Stimulated activated CD8-positive, alpha-beta memory T cell treated with anti-CD3 and anti-CD28 coated beads, Interleukin-4, amount 100 ng/mL, for 48 hours (primary cell): Measurements from ENCODE around the gene GPR21.

Source experiments
- DNase-seq: peaks from one replicate; pipeline ENCODE4 v3.0.0-alpha.2; 2020

Gene GPR21

DNA sequence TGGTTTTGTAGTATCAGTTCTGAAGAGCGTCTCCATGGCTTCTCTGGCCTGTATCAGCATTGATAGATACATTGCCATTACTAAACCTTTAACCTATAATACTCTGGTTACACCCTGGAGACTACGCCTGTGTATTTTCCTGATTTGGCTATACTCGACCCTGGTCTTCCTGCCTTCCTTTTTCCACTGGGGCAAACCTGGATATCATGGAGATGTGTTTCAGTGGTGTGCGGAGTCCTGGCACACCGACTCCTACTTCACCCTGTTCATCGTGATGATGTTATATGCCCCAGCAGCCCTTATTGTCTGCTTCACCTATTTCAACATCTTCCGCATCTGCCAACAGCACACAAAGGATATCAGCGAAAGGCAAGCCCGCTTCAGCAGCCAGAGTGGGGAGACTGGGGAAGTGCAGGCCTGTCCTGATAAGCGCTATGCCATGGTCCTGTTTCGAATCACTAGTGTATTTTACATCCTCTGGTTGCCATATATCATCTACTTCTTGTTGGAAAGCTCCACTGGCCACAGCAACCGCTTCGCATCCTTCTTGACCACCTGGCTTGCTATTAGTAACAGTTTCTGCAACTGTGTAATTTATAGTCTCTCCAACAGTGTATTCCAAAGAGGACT, 1.5 kb downstream of the GPR21 start:
- no peak for DNase-seq

DNA sequence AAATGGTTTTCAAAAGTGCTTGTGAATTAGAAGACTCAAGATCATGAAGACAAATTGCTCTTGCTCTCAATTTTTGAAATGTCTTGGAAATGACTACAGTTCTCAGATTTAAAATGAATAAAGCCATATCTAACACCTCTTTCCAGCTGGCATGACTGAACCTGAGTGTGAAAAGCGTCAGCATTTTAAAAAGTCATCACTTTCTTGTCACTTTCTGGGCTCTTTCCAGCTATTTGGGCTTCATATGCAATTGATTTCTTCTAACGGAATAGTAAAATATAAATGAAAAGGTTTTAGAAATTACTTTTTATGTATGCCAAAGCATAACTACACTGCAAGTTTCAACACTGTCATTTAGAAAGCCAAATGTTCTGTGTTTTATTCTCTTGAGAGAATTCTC, 2.3 kb downstream of the GPR21 start:
- no peak for DNase-seq

DNA sequence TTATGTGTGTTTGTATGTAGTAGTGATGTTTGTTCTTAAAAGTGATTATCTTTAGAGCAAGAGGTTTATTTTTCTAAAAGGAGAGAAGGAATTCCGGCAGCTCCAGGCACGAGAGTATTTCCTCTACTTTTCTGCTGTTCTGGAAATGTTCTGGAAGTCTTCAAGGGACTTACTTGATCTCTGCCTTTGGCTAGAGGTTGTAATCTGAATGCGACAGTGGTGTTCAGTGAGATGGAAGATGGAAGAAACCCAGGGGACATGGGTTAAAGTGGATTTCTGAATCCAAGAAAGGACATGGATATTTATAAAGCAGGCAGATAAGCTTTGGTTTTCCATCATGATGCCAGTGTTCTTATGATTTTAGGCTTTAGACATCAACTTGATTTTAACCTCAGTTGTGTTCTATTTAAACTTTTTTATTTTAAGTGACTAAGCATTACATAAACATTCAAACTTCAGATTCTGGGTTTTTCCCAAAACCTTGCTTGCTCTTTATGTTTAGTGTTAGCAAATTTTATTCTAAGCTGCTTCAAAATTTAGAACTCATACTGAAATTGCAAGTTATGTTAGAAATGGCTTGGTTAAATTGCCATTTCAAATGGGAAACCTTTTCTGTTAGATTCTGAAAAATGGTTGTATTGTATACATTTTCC, 3.6 kb downstream of the GPR21 start:
- no peak for DNase-seq

DNA sequence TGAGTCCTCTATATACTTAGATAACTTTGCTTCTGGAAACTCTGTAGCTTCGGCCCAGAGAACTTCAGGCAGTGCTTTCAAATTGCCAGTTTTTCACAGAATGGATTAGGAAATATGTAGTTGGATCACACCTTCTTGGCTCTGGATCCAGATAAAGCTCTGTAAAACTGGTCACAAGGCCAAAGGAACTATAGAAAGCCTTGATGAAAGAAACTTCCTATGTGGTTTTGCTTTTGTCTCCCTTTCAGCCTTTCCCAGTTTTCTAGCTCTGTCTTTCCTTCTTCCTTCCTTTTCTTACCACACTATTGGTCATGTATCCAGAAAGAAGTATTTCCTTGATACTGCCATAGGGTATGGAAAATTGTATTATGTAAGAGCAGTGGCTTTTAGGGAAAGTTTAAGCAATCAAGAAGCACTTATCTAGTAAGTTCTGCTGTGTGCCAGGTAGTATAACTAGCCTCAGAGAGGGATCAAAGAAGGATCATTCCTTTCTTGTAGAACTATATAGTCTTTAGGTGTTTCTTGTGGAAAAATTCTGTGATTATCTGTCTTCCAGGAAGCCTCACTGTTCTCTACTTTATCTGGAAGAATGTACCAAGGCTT, 6.3 kb downstream of the GPR21 start:
- DNase-seq, result no peak

DNA sequence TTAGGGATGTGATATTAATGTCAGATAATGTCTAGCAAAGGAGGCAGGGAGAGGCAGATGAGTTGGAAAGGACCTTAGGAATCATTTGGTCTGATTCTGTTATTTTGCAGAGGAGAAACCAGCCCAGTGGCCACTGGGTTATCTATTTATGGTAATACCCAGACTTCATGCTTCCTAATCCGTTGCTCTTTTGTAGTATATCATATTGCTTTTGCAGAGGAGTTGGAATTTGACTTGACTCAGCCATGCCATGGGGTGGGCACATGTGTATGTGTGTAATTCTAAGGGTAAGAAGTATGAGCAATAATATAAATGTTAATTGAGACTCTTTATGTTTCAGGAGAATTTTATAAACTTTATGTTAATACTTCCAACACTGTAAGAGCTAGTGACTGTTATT, 7.3 kb downstream of the GPR21 start:
- DNase-seq, result no peak

DNA sequence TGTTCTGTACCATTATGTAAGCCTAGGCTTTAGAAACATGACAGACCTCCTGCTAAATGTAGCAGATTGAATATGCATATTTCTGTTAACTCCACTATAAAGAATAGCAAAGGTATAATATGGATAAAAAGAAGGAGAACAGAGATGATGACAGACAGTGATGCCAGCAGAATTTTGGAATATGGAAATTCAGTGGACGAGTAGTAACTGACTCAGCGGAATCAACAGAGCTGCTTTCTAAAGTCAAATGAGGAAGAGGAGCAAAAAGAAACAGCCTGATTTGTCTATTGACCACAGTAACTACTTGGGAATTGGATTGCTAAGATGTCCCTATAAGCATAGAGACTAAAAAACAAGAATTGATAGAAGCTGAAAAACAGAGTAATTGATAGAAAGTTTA, 8.0 kb downstream of the GPR21 start:
- DNase-seq, result no peak

DNA sequence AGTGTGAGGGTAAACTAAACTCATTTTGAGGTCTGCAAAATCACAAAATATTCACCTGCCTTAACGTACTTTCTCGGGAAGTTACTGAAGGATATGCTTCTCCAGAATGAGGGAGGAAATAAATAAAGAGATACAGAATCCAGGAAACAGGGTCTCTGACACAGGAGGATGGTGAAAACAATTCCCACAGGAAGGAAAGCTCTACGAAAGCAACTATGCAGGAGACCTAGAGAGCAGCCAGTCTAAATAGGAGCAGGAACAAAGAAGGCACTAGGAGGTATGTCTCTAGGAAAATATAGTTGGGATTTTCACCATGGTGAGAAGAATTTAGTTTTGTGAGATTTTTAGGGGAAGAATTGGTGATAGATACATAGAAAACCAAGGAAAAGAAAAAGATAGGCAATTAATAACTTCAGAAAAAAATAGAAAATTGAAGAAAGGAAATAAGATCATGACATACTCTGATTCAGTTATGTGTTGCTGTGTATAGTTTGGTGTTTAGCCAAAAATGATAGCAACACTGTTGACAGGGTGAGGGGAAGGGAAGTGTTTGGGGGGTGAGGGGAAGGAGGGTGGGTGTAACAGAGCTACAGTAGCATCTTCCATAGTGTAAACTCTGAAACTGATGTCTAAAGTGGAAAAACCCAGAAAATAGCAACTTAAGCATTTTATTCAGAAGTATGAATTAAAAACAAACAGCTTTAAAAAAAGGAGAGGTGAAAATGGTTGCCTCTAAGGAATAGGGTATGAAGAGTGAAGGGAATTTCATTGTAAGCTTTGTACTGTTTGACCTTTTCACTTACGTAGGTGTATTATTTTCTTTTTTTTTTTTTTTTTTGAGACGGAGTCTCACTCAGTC, 9.8 kb downstream of the GPR21 start:
- no peak for DNase-seq

DNA sequence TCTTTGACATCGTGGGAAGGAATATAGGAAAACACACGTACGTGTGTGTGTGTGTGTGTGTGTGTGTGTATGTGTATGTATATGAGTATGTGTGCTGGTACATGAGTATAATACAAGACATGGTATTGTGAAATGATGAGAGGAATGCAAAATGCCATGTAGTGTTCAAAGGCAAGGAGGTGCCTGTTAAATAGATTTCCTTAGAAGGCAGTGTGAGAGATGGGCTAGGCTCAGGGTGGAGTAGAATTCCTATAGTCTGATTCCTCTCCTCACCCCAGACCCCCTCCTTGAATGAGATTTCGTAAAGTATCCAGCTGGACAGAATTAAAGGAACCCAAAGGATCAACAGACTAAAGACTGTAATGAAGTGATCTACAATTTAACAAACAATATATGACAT, 11.1 kb downstream of the GPR21 start:
- no peak for DNase-seq

DNA sequence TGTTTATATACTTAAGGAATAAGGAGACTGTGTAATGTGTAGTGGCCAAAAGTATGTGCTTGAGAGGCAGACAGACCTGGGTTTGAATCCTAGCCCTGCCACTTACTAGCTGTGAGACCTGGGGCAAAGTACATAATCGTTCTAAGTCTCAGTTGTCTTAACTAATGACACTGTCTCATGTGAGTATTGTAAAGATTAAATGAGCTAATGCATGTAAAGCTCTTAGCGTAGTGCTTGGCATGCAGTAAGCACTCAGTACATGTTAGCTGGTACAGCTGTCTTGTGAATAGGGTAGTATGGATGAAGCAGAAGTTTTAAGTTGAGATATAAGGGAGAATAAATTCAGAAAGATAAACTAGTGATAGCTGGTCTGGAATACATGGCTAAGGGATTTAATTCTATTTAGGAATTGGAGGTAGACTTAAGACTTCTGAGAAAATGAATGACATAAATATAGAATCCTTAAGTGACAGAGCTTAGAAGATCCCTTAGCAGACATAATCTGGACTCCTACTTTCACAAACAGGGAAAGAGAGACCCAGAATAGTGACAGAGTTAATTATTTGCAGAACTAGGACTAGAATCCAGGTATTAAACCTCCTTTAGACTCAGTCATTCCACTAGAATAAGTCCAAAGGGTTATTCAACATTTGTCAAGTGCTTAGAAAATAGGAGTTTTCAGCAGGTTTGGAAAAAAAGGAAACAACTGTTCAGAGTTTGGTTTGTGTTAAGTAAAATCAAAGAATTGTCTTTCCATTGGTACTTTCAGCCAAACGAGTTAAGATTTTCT, 13.1 kb downstream of the GPR21 start:
- DNase-seq, result no peak

DNA sequence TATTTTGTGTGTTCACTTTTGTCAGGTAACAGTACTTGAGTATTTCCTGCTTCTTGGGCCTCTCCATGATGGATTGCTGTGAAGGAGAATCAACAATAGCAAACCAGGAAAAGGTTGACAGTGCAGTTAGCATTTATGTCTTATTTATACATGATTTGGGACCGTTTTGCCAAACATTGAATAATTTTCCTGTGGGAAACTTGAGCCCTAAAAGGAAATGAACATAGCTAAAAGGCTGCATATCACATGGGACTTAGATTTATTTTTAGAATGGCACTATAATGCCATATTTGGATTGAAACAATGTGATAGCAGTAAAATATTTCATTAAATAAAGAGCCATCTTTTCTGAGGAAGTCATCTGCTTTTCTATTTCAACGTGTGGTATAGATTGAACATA, 15.3 kb downstream of the GPR21 start:
- DNase-seq, result no peak

DNA sequence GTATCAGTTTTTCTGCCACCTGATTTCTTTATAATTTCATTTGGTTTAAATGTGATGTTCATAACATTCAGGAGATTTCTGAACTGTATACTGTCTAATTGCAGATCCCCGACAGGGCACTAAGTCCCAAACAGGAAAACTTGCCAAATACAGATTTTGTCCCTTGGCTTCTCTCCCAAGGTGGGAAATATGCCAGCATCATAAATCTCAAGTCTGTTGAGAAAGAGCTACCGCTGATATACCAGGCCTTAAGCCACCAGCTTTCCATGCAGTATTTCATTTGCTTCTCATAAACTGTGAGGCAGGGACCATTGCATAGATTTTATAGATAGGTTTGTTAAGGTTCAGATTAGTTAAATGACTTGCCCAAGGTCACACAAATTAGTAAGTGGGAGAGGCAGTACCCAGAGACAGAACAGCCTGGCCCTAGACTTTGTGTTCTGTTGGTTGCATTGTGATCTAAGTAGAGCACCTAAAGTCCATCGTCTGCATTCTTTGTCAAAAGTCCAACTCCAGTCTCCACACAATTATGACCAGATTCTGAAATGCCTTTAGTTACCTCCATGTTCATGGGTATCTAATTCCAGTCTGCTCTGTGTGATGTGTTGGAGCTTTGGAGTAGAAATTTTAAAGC, 16.2 kb downstream of the GPR21 start:
- no peak for DNase-seq

DNA sequence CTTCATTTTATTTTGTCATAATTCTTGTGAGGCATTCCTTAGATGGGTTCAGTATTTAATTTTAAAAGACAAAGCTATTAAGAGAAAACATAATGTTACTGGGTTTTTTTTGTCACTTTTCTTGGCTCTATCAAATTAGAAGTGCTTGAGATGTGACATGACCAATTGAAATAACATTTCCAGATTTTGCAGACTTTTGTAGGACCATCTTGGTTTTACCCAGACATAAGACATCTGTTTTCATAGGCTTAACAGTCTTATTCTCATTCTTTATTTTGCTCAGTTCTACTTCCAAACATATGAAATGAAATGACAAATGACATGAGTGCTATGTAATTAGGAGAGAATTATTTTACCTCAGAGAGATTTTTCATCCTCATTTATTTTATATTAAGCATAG, 19.6 kb downstream of the GPR21 start:
- DNase-seq, result no peak

DNA sequence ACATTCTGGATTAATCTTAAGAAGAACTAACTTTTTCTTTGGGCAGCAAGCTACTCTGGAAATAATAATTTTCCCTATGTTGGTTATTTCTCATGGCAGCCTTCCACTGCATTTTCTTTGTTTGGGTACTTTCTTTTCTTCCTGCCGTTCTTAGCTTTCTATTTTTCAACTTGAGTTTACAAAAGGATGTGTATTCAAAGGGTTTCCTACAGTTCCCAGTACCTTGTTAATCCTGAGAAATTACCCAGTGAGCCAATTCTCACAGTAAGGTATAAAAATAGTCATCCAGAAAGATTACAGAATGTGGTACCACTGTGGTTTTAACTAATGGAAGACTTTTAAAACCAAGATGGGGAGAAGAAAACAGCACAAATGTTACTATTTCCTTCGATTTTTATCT, 20.2 kb downstream of the GPR21 start:
- DNase-seq, result no peak

DNA sequence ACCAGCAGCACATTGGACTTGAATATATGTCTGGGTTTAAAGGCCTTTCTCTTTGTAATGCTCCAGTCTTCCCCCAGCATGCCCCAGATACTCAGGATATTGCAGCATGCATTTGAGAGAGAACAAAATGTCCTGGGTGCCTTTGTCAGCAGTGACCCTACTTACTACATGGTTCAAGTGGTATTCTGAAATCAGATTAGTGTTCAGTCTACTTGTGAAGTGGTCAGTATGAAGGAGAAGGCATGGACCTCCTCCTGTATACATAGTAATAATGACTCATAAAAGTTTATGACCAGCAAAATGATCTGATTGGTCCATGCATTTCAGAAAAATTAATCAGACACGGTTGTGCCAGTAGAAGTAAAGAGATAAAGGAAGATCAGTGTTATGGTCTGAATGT, 25.4 kb downstream of the GPR21 start:
- no peak for DNase-seq

DNA sequence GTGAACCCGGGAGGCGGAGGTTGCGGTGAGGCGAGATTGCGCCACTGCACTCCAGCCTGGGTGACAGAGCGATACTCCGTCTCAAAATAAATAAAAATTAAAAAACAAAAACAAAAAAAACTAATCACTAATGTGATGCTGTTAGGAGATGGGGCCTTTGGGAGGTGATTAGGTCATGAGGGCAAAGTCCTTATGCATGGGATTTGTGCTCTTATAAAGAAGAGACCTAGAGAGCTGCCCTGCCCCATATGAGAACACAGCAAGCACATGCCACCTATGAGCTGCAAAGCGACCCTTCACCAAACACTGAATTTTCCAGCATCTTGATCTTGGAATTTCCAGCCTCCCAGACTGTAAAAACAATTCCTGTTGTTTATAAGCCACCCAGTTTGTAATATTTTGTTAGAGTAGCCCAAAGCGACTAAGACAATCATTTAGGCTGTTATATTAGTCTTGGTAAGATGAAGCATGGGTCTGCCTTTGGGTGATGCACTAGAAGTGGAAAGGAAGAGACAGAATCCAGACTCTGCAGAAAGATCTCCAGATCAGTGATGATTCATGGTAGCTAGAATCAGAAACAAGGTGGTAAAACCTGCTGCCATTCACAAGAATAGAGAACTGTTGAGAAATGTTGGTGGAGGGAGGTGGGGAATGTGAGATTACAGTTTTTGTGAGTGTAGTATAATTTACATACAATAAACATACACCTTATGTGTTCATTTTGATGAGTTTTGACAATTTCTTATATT, 26.2 kb downstream of the GPR21 start:
- no peak for DNase-seq

DNA sequence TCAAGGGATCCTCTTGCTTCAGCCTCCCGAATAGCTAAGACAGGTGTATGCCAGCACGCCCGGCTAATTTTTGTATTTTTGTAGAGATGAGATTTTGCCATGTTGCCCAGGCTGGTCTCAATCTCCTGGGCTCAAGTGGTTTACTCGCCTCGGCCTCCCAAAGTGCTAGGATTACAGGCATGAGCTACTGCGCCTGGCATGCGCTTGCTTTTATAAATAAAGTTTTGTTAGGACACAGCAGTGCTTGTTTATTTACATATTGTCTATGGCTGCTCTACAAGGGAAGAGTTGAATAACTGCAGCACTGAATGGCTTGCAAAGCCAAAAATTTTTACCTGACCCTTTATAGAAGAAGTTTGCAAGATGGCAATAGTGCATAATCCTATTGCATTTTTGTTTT, 27.7 kb downstream of the GPR21 start:
- no peak for DNase-seq

DNA sequence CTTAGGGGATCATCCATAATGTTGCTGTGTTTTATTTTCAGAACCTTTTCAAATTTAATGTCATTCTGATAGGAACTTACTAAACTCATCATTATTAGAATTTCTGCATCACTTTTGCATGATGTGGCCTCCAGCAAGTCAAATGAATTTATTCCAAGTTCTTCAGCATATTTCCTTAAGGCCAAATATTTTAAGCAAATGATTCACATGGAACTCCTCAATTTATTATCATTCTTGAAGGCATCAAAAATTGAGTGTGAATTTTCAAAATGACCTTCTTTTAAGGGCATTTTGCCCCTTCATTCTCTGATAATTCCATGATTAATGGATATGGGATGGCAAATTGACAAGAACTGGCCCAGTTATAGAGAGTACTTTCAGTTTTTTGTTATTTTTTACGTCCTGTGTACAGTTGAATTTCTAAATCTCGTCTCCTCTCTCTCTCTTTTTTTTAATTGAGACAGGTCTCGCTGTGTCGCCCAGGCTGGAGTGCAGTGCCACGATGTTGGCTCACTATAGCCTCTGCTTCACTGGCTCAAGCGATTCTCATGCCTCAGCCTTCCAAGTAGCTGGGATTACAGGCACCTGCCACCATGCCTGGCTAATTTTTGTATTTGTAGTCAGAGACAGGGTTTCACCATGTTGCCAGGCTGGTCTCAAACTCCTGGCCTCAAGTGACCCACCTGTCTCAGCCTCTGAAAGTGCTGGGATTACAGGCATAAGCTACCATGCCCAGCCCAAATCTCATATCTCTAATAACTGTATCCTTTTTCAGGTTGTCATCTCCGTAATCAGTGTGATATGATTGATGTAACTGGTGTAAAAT, 29.1 kb downstream of the GPR21 start:
- DNase-seq, result no peak

DNA sequence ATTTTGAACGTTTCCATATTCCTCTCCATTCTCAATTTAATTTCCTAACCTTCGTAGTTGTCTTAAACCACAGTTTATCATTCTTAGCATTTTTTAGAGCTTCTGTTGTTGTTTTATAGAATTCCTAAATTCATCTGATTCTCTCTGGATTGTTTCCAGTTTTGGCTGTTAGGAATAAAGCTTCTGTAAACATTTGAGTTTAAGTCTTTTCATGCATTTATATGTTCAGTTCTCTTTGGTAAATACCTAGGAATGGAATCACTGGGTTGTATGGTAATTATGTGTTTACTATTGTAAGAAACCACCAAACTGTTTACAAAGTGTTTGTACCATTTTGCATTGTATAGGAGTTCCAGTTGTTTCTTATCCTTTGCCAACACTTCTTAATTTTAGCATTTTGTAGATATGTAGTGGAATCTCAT, 29.7 kb downstream of the GPR21 start:
- no peak for DNase-seq

DNA sequence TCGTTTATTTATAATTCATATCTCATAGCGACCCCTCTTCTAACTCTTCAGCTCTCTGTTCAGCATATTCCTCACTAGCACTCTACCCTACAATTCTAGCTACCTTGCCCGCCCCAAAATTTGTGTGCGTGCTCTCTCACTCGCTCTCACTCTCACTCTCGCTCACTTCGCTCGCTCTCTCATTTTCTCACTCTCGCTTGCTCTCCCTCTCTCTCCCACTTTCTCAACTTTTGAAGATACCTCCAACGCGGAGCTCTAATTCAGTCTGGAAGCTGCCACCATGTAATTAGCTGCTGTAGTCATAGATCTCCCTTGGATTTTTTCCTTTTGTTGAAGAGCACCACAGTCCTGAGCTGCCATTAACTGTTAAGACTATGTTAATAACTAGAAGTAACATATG, 30.4 kb downstream of the GPR21 start:
- DNase-seq, result no peak

DNA sequence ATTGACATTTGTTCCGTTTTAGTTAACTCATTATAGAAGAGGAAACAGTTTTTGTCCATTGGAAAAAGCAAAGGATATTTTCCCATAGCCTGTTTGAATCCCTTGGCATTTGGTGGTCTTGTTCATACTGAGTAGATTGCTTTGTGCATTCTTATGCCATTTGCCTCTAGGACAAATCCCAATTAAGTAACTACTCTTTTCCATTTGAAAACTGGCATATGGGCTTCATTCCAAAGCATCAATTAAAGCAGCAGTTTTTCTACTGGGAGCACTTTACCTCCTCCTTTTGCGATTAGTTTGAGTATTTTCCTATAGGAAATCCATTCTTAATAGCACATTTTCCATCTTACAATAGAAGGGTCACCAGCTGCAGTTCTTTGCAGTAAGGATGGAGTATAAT, 31.2 kb downstream of the GPR21 start:
- no peak for DNase-seq

DNA sequence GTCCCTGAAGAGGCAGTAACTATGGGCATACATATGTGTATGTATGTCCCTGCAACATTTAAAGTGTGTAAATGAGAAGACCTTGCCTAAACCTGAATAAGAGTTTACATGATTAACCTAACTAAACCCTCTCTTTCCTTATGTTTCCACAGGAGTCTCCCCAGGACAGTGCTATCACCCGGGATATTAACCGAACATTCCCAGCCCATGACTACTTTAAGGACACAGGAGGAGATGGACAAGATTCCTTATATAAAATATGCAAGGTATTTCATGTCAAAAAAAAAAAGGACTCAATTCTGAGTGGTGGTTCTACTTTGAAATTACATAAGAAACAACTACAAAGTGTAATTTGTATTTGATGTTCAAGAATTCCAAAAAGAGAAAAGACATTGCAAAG, 31.7 kb downstream of the GPR21 start:
- DNase-seq, result no peak
